Left colon (tissue), 2 donors: ENCODE results near the gene UROS. TPM values are rescaled to one million over a fixed set of nuclear protein-coding genes. Genes with fewer than 3 reads are reported as not detected.

Source experiments
- ATAC-seq: fragments of 200-7000 bp; cut with Tn5 transposase; one replicate; pipeline ENCODE4 v1.9.1; 2020; ENCODE audit warnings: mild to moderate bottlenecking, moderate library complexity
- DNase-seq, 2 donors: peaks; one replicate each; pipeline ENCODE4 v3.0.0-alpha.2; 2020
- intact Hi-C, 2 donors: fragments of 100-400 bp; cut with DNase I in 1 of 2; cut with micrococcal nuclease in 1 of 2; formaldehyde crosslinking; loops; one replicate each; pipeline versions ENCODE4 v1.11.2 to v1.14.0; 2022; cut with DNase I, micrococcal nuclease
- long read RNA-seq: library from polyadenylated mRNA; unstranded; transcript quantifications from one replicate; pipeline ENCODE4 v2.0.0, GENCODE V29; 2021
- total RNA-seq, 2 donors: library from RNA; stranded (reverse); fragmentation: NEBNext Ultra II Directional; extraction: Animal tissue kit (Norgen Biotek cat#: 25700); gene quantifications; one replicate each; pipeline ENCODE4 v1.2.1, GENCODE V29; 2021
- donor health status: DM: no; HTN: no; CAD: no.
- donor health status: DM: yes; HTN: yes; CAD: no.

UROS gene
- 10 to 100 TPM; 21.7 to 30.5 TPM for total RNA-seq
- long read RNA-seq, transcript UROS-204 (10 exons, 1,342 nt): major isoform, 23 of 28 reads
- long read RNA-seq, partial matches to known transcripts: 0 of 28 reads
- long read RNA-seq, other reads (novel, unspliced or antisense): 4 of 28 reads

- ATAC-seq (peak; percentile 91), DNase-seq (peak; percentile 90 to 94)
Measured at GRCh38 chr10:125822878-125823662, at the start of gene UROS, which contains the start of gene BCCIP. TSS of gene UROS (minus strand) at chr10:125823258. CDS start at chr10:125816499, 6,759 bp downstream. TSS of gene BCCIP (plus strand) at chr10:125823546. CDS start at chr10:125823558, 12 bp downstream.

GRCh38 chr10:125871338-125871737, 48.3 kb upstream of the UROS start:
- no peak for DNase-seq
- no peak for ATAC-seq
- intact Hi-C loops: no loop called here

More at GRCh38 chr10:125822878-125823662, at the start of gene UROS, which contains the start of gene BCCIP:
- intact Hi-C loops: no loop called here

DNA sequence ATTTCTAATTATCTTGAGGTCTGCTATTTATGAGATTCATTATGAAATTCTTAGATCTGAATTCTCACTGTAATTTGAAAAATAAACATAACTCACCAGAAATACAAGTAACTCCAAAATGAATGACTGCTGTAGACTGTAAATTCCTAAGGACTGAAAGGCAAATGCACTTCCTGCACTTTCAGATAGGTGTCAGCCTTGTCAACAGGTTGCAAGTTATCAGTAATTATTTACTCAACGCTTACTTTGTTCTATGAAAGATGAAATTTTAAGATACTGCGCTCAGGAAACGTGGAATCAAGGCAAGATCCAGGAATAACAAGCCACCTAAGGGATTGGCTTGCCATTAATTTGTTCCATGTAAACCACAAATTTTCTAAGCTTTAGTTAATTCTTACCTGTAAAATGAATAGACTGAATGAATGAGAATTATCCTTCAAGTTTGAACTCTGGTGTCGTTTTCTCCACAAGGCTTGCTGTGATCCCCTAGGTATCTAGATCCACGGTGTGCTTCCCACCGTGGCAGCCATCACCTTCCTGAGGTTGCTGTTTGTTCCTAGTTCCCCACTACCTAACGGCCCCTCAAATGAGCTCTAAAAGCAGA, 45.4 kb upstream of the UROS start:
- DNase-seq (no peak), ATAC-seq (peak; percentile 73)

GRCh38 chr10:125866421-125867029, 43.5 kb upstream of the UROS start:
- intact Hi-C loops: no loop called here
- DNase-seq: peak; percentile 16 to 52
- peak; percentile 84 for ATAC-seq

More for the DNA sequence above, 45.4 kb upstream of the UROS start:
- intact Hi-C loops: no loop called here

- ATAC-seq (no peak), DNase-seq (no peak)
- intact Hi-C loops: no loop called here
Measured at GRCh38 chr10:125865120-125865519, 42.1 kb upstream of the UROS start.

DNA sequence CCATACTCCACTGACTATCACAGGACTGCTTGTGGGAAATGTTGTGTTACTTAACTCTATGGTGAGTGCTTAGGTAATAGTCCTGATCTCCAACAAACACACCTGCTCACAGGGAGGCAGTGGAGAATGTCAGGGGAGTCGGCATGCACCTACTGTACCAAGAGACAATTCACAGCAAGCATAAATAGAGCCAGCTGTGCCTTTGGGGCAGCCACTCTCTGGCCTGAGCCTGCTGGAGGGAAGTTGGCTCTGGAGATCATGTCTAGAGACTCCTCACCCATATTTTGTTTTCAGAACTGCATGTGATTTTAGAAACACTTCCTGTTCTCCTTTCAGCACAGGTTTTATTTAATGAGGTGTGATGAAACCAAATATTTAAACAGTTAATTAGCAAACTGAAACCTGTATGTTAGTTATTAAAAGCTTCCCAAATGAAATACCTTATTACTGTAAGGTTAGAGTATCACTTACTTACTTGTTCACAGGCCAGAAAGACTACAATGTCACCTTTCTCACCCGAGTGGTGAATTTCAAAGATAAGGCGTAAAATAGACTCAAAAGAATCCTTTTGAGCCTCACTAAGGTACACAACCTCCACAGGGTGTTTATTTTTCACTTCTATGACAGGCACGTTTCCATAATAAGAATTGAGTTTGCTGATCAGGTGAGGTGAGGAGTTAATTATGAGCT, 36.2 kb upstream of the UROS start:
- intact Hi-C loops: no loop called here
- DNase-seq: no peak
- ATAC-seq: peak; percentile 26

DNA sequence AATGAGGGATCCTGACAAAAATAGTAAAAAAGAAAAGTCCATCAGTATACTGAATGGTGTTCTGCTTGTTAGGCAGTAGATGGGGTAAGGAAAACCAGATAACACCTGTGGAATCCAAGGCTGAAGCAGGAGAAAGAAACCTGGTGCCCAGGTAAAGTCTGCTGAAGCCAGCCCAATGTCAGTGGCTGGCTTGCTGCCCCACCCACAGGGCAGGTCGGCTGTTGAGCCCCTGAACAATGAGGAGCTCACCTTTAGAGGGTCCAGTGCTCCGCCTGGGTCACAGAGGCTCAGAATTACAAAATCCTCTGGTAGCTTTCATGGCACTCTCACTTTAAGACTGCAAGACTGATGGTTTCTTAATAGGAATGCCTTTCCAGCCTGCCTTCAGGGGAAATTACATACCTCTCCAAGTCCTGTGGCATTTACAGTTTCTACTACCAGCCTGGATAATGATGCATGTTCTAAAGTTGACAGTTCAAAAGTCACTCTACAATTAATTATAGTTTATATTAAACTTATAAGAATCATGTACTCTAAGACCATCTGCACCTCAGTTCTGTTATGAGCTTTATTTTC, 34.2 kb upstream of the UROS start:
- DNase-seq: no peak

DNA sequence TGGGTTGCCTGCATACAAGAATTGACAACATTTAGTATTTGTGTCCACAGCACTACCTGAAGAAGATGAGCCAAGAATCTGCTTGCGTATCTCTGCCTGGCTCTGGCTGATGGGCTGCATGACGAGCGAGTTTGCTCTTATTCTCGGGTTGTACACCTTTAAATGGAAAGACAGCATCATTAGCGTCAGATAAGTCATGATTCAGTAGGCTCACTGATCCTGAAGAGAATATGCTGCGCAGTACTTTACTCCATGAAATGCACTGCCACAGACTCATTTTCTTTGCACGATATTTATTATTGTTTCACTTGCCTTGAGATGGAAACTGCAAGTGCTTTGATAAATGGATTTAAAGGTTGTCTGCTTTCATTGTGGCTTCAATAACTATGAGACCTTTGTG, 29.4 kb upstream of the UROS start:
- intact Hi-C loops: no loop called here
- DNase-seq (no peak), ATAC-seq (no peak)

More for the DNA sequence above, 34.2 kb upstream of the UROS start:
- intact Hi-C loops: no loop called here
- ATAC-seq: no peak

DNA sequence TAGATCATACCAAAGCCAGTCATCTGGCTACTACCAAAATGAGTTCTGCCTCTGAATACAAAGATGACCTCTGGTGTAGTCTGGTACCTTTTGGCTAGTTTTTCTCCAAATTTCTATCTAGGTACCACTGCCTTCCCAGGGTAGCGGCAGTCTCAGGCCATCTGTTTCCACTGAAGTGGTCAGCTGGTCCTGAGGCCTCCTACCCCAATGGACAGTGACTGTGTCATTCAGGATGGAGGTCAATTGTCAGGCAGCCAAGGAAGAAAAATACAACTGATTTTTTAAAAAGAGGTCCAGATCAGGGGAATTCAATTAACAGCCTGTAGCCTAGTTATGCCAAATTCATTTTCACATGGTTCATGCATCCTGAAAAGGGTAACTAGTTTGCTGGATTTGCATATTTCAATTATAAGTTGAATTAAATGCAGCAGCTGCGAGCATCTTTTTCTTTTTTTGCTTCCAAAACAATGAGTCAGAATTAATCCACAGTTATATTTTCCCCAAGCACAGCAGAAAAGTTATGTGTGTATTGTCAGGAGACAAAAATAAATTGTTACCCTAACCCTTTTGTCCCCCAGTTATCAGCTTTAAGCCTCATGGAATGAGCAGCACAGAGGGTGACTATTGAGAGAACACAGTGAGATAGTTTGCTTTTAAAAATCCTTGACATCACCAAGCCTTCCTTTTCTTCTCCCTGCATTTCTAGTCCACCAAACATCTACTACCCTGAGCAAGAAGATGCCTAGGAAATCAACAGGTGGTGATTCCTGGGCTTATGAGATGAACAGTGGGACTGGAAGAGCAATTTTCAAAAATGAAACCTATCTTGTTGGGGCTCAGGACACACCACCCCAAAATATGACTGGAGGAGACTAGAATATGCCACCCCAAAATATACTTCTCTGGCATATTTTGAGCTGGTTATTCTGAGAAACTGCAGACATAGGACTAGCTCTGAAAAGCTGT, 28.0 kb upstream of the UROS start:
- intact Hi-C loops: no loop called here
- ATAC-seq: no peak

DNA sequence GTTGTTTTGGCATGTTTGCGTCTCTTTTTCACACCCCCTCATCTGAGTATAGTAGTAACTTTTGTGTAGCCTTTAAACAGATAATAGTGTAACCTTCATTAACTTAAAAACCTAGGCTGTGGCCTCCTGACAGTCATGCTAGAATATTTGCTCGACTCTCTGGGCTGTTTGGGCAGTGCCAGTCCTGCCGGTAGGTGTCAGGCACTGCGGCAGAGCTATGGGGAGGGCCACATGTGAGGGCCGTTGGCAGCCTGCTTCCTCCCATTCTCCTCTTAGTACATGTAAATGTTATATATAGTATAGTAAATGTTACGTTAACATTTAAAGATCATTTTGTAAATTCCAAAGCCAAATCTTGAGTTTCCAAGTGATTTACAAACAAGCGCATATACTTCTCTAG, 26.4 kb upstream of the UROS start:
- intact Hi-C loops: no loop called here
- ATAC-seq: no peak
- no peak for DNase-seq

More for the DNA sequence above, 28.0 kb upstream of the UROS start:
- DNase-seq: no peak

DNA sequence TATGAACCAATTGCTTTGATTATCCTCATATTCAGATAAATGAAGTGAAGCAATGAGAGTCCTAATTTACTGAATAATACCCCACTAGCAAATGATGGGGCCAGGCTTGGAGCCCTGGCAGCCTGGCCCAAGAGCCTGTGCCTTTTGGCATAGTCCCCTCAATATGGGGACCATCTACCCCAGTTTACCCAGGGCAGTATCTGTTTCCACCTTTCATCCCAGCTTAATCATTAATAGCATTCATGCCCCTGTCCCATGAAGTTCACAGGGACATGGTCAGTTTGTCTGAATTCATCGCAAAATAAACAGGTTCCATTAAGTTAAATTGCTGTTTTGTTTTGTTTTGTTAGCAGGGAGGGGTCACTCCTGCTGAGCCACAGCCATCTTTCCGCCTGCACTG, 25.8 kb upstream of the UROS start:
- ATAC-seq: no peak
- intact Hi-C loops: no loop called here
- DNase-seq: no peak

GRCh38 chr10:125848371-125848770, 25.3 kb upstream of the UROS start:
- no peak for DNase-seq
- intact Hi-C loops: no loop called here
- no peak for ATAC-seq

- DNase-seq (no peak), ATAC-seq (no peak)
- intact Hi-C loops: no loop called here
Measured at GRCh38 chr10:125846894-125847293, 23.8 kb upstream of the UROS start.

DNA sequence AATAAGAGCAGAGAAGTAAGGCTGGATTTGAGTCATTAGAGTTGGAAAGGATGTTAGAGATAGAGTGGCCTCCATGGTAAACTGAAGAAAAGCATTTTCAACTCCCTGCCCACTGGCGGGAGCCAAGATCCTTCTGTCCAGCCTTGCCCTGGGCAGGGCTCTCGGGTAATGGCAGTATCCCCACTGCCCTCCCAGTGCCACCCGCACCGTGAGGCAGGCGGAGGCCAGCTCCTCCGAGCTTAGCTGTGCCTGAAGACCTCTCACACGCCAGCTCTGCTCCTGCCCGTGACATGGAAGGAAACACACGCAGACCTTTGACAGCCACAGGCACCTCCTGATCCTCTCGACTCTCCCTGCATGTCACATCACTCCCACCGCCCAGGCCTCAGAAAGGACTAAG, 22.6 kb upstream of the UROS start:
- DNase-seq (no peak), ATAC-seq (no peak)
- intact Hi-C loops: no loop called here

DNA sequence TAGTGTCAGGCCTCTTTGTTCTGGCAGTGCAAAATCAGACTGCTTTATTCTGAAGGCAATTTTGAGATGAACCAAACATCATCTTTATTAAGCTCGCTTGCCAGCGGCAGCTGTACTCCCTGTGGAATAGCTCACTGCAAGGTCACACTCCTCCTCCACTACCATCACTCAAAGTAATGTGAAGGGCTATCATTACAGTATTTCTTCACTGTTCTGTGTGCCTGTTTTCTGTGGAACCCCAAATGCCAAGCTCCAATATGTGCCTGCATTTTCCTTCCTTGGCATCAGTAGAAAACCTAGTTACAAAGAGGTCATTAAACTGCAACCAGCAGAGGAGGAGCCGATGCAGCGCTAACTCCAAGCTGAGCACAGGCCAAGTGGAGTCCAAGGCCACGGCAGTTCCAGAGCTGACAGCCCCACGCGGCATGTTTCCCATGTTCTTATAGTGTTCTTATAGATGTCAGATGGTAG, 21.7 kb upstream of the UROS start:
- intact Hi-C loops: no loop called here
- ATAC-seq (peak; percentile 18), DNase-seq (no peak)

GRCh38 chr10:125843603-125844329, 20.7 kb upstream of the UROS start:
- ATAC-seq (no peak), DNase-seq (no peak)
- intact Hi-C loops: no loop called here

DNA sequence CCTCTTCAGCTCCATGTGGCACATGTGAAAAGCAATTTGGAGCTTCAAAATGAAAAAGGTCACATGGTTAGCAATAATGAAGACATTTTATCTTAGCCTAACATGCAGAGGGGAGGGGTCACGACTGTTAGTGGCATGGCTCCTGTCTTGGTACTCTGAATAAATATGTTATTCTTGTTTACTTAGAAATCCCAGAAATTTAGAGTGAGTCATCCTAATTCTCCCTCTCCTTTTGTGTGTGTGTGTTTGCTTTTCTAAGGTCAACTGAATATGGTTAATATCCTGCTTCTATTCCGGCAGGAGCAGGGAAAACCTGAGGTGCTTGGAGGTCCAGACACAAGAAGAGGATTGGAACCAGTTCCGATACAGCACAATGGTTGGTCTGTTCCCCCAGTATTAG, 17.9 kb upstream of the UROS start:
- DNase-seq (no peak), ATAC-seq (no peak)
- intact Hi-C loops: no loop called here
